GM21529 (cell line): ENCODE data around the gene SLAMF7.
A peak's percentile ranks its signal among the peaks of the same experiment; 100 is the strongest.
"Not testable (repeated sequence)": the region's sequence is repeated elsewhere in the genome, so short reads cannot be mapped to it uniquely, and the experiment has no call there.

Source experiments
- ATAC-seq: cut with Tn5 transposase; IDR thresholded peaks from one replicate; pipeline ENCODE4 v1.9.1; 2021; ENCODE audit not compliant: unreplicated experiment

SLAMF7 gene

GRCh38 chr1:160739098-160739511 is at the start of gene SLAMF7:
TSS of gene SLAMF7 (plus strand) at chr1:160739247. CDS start at chr1:160739302, 55 bp downstream.
- peak; percentile 65 for ATAC-seq

GRCh38 chr1:160692390-160692789 is 46.7 kb upstream of the SLAMF7 start:
- ATAC-seq, result not testable (repeated sequence)

DNA sequence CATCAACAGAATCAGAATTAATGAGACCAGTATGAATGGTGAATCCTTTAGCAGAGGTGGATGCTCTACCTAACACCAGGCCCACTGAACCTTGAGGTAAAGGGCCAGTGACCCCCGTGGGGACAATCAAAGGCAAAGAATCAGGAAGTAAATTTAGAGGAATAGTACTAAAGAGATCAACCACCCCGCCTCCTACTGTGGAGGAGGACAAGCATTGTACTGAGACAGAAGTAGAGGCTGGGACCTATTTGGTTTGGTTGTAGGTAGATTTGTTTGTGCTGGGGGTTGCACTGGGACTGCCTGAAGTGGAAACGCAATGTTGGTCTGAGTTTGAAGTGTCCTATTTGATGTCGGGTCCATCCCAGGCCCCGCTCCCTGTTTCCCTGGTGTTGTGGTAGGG is 36.9 kb upstream of the SLAMF7 start:
- ATAC-seq, result no peak

- ATAC-seq, result no peak
Measured at GRCh38 chr1:160704250-160704649, 34.8 kb upstream of the SLAMF7 start.

DNA sequence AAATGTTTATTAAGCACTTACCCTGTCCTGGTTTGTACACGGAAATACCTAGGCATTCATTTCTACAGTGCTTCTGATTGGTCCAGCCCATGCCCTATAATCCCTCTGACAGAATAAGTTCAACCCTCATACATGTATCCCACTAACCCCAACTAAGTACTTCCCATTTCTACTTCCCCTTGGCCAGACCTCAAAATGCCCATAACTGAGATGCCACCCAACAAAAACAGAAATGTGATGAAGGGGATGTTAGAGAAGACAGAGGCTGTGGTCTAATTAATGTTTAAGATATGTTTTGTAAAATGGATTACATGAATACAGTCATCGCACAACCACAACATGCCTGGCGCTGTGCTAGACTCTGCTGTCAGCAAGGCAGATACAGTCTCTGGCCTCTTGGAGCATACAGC is 33.8 kb upstream of the SLAMF7 start:
- not testable (repeated sequence) for ATAC-seq

- no peak for ATAC-seq
Measured at GRCh38 chr1:160705742-160706141, 33.3 kb upstream of the SLAMF7 start.

GRCh38 chr1:160706526-160707235 is 32.4 kb upstream of the SLAMF7 start:
- no peak for ATAC-seq

DNA sequence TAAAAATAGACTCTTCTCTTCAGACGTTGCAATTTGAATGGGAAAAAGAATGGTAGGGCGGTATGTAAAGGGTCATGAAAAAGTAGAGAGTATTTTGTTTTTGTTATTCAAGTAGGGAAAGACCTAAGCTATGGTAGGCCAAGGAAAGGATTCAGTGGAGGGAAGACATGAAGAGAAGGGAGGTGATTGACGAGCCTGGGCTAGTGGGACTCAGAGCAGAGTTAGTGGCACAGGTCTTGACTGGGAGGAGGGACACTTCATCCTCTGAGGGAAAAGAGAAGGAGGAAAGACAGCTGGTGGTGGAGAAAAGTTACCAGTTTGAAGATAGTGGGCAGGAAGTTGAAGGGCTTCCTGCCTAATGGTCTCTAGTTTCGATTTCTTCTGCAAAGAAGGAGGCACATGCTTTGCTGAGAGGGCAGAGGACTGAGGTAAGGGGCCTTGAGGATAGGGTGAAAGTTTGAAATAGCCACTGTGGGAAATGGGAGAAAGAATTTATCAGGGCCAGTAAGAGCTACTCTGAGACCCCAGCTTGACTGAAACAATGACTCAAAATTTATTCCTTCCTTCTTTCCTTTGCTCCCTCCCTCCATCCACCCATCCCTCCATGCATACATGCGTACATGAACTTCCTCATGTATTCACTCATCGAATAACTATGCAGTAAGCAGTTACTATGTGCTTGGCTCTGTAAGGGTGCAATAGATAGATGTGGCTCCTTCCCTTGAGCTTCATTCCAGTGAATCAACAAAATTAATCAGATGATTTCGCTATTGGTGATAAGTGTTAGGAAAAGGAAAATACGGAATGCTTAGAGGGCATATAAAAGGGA is 31.6 kb upstream of the SLAMF7 start:
- ATAC-seq, result peak; percentile 22

DNA sequence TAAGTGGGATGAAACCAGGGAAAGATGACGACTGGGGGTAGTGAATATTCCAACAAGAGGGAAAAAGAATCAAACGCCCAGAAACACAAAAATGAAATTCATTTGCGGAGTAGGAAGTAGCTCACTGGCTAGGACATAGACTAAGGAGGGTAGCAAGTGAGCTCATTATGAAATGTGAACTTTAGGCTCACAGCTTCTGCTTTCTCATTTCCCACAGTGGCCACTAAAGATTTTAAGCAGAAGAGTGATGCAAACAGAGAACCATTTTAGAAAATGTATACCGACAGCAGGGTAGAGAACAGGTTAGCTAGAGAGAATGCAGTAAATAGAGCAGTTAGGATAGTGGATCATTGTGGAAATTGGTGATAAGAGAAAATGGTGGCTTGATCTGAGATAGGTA is 30.9 kb upstream of the SLAMF7 start:
- no peak for ATAC-seq

DNA sequence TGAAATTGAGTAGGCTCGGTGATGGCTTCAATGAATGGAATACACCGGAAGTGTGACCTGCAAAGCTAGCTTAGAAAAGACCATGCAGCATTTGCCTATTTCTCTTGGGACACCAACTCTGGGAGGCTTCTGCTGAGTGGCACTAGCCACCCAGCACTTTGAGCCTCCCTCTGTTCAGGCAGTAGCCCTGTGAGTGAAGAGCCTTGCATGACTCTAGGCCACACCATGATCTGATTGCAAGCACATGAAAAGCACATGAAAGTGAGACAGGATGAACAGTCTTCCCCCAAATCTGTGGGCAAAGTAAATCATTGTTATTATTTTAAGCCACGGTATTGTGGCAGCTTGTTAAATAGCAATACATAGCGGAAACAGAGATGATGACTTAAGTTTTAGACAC is 30.2 kb upstream of the SLAMF7 start:
- ATAC-seq, result peak; percentile 31

DNA sequence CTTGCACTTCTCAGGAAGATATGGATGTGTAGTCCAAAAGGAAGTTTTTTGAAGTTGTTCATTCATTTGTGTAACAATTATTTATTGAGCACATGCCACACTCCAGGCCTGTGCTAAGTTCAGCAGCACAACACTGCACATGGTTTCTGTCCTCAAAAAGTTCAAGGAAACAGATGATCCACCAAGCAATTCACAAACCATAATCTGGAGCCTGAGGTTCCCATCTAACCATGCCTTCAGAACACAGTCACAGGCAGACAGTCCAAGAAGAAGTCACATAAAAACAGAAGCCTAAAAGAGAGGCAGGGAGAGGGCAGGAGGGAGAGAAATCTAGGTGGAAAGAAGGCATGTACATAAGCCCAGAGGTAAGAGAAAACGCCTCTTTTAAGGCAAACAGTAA is 29.3 kb upstream of the SLAMF7 start:
- ATAC-seq, result no peak

DNA sequence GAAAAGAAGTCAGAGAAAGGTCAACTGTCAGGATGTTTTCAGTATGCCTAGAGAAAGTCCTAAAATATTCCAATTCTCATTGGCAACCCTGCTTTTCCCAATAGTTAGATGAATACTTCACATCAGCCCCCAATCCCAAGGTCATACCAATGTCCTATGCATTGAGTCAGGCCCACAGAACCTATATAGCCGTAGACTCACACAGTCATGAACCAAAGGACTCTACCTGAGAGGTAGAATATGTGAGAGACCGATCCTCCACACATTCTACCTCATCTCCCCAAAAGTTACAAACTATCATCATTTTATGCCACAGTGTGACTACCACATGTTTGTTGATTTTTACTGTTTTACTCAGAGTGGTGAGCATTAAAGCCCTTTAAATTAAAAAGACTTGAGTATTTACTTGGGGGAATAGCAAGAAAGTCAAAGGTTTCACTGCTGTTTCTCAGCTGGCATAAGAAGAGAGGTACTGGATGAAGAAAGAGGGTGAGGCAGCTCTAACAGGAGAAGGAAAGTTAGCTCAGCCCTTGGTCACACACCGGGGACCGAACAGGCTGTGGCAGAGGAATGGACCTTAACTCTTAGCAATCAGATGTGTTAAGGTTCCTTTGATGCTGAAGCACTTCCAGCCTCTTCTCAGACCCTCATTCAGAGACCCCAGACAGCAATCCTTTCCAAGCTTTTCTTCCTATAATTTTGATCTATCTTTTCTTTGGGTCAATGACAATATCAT is 28.4 kb upstream of the SLAMF7 start:
- no peak for ATAC-seq

DNA sequence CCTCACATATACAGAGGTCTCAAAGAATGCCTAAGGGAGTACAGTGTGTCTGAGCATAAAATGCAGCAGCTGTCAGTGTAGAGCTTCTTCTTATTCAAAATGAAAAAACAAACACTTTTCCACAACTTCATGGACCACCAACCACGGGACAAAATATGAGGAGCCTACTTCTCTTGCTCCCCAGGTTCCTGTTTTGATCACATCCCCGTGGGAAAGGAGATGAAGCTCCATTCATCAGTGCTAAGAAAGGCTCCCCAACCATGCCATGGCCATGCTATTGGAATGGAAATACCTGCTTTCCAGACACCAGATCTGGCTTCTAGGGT is 27.8 kb upstream of the SLAMF7 start:
- no peak for ATAC-seq

DNA sequence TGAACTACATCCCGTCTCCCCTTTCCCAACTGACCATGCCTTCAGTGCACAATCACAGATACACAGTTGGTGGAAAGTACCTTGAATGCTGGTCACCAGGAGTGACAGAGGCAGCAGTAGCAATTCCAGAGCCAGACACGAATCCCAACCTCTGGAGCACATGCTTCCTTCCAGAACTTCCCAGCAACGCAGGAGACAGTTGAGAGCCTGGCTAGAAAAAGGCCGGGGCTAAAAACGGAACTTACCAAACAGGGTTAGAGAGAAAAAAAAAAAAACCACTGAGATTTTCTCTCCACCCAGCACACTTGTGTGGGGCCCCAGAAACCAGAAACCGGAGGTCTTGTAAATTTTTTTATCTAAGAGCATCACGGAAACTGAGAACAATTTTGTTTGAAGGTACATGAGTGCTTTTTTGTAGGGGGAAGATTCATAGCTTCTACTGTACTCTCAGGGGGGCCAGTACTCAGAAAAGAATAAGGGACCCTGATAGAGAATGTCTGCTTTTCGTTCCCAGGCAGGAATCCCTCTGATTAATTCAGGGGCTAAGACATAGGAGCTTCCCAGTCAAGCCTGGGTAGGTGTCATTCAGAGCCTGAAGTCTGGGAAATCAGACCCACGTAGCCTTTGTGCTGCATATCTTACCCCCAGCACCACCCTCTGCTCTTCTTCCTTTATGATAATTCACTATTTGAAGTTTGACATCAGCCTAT is 27.3 kb upstream of the SLAMF7 start, which contains the start of gene CD48:
TSS of gene CD48 (minus strand) at position 221 of the 710 bp plus-strand sequence. CDS start at position 162, 59 bp downstream.
- ATAC-seq, result peak; percentile 28

DNA sequence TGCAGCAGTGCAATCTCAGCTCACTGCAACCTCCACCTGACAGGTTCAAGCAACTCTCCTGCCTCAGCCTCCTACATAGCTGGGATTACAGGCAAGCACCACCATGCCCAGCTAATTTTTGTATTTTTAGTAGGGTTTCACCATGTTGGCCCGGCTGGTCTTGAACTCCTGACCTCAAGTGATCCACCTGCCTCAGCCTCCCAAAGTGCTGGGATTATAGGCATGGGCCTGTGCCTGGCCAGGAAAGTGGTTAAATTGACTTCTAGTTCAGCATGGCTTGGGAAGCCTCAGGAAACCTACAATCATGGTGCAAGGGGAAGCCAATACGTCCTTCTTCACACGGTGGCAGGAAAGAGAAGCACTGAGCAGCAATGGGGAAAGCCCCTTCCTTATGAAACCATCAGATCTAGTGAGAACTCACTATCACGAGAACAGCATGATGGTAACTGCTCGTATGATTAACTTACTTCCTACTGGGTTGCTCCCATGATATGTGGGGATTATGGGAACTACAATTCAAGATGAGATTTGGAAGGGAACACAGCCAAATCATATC is 26.4 kb upstream of the SLAMF7 start:
- ATAC-seq, result peak; percentile 48

GRCh38 chr1:160713161-160713560 is 25.9 kb upstream of the SLAMF7 start:
- no peak for ATAC-seq

GRCh38 chr1:160714034-160714648 is 24.9 kb upstream of the SLAMF7 start:
- ATAC-seq, result not testable (repeated sequence)

GRCh38 chr1:160716013-160716412 is 23.0 kb upstream of the SLAMF7 start:
- no peak for ATAC-seq

DNA sequence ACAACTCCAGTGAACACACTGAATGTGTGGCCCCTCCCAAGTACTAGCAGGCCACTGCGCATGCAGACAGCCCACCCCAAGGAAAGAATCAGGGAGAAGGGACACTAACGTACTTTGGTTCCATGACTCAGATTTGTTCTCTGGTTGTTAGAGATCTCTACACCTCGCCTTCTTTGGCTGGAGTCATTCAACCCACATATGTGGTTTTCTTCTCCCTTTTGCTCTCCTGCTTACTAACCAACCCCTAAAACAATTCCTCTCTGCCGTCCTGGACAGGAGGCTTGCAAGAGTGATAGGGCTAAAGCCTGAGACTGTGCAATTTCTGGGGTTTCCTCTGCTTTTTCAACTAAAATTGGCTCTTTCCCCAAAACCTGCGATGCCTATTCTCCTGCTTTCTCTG is 21.7 kb upstream of the SLAMF7 start:
- no peak for ATAC-seq

DNA sequence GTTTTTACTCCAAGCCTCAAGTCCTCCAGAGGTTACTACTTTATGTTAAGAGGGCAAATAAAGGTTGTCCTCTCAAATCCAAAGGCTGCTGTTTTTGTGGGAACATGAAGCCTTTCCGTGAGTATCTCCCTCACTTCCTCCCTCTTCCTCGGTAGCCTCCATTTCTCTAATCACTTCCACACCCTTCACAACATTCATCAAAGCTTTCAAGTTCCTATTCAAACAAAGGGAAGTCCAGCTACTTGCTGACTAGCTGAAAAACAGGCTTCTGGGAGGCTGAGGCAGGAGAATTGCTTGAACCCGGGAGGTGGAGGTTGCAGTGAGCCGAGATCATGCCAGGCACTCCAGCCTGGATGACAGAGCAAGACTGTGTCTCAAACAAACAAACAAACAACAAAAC is 20.8 kb upstream of the SLAMF7 start:
- no peak for ATAC-seq
